Upper lobe of left lung (tissue), 4 donors: ENCODE results near the gene MIB2.
"Not testable (repeated sequence)": the region's sequence is repeated elsewhere in the genome, so short reads cannot be mapped to it uniquely, and the experiment has no call there.

Experiments
- CTCF ChIP-seq, 6 experiments: fragments of 450-650 bp in 4 of 6; fragments of 200-600 bp in 2 of 6; sonication (generic) in 2 of 6; IDR thresholded peaks; one replicate each; pipeline ENCODE4 v1.5.1; 2016 to 2019; ENCODE audit warnings: antibody characterized with exemption in 6 of 6
- POLR2A ChIP-seq, 4 donors: fragments of 450-650 bp; IDR thresholded peaks; one replicate each; pipeline ENCODE4 v1.5.1; 2016 to 2017; ENCODE audit warnings: antibody characterized with exemption in 4 of 4, mild to moderate bottlenecking in 2 of 4
- POLR2AphosphoS5 ChIP-seq, 2 donors: sonication (generic); formaldehyde crosslinking; IDR thresholded peaks; one replicate each; pipeline ENCODE4 v1.5.1; 2017; ENCODE audit warnings: antibody characterized with exemption in 2 of 2

- TF ChIP-seq POLR2A, POLR2AphosphoS5, CTCF (IDR thresholded peaks at IDR 0.05): not testable (repeated sequence)
Measured at GRCh38 chr1:1648265-1648664, 33.0 kb downstream of the MIB2 start.
